Brain microvascular endothelial cell (primary cell): Measurements from ENCODE around the gene ITGB3.

Experiments used
- DNase-seq: peaks from one replicate; pipeline ENCODE4 v3.0.0-alpha.2; 2020
- H3K27ac ChIP-seq: fragments of 250-450 bp; sonication (Bioruptor Pico); 2 replicates; pipeline ENCODE4 v1.5.1; 2020; ENCODE audit warnings: mild to moderate bottlenecking, moderate library complexity
- H3K27me3 ChIP-seq: fragments of 250-450 bp; sonication (Bioruptor Pico); replicated peaks from 2 replicates; pipeline ENCODE4 v1.5.1; 2020; ENCODE audit warnings: mild to moderate bottlenecking
- H3K36me3 ChIP-seq: fragments of 250-450 bp; sonication (Bioruptor Pico); replicated peaks from 2 replicates; pipeline ENCODE4 v1.5.1; 2020; ENCODE audit warnings: mild to moderate bottlenecking
- H3K4me3 ChIP-seq: 2 replicates; pipeline ENCODE4 v1.5.1; 2011; ENCODE audit warnings: low read depth, mild to moderate bottlenecking, control low read depth, low read length, moderate library complexity
- CTCF ChIP-seq: IDR thresholded peaks from 2 replicates; pipeline ENCODE4 v1.5.1; 2011; ENCODE audit warnings: low read depth, mild to moderate bottlenecking, moderate library complexity, low read length, control low read depth, inconsistent platforms; ENCODE audit errors: missing control alignments
- in situ Hi-C: cut with HindIII; loops from 2 replicates; pipeline ENCODE4 v1.10.0; 2017; ENCODE audit warnings: low sequenced_read_pairs, low pct_ligation_motif_present

The ITGB3 gene

GRCh38 chr17:47231334-47231733 is 22.3 kb upstream of the ITGB3 start:
- Histone ChIP-seq H3K36me3 (no peaks in the 10 kb centered on the region), H3K4me3 (no peak overlapping the region), H3K27me3 (no peaks in the 10 kb centered on the region), H3K27ac (no peak overlapping the region)
- DNase-seq, result no peak
- in situ Hi-C loops, result no loop called here
- TF ChIP-seq CTCF, result no peak

- in situ Hi-C loops, result no loop called here
- Histone ChIP-seq H3K4me3 (no peak overlapping the region), H3K27me3 (no peaks in the 10 kb centered on the region), H3K36me3 (no peaks in the 10 kb centered on the region), H3K27ac (no peak overlapping the region)
- no peak for DNase-seq
- no peak for TF ChIP-seq CTCF
Observed at GRCh38 chr17:47231866-47232265, 21.8 kb upstream of the ITGB3 start.

GRCh38 chr17:47232465-47232864 is 21.2 kb upstream of the ITGB3 start:
- DNase-seq, result no peak
- no peak overlapping the region for H3K27ac ChIP-seq
- no peak overlapping the region for H3K4me3 ChIP-seq
- in situ Hi-C loops, result no loop called here
- H3K27me3 ChIP-seq, result no peaks in the 10 kb centered on the region
- TF ChIP-seq CTCF, result no peak
- H3K36me3 ChIP-seq, result no peaks in the 10 kb centered on the region

- no peak for TF ChIP-seq CTCF
- H3K4me3 ChIP-seq, result no peak overlapping the region
- DNase-seq, result no peak
- no peak overlapping the region for H3K27ac ChIP-seq
- in situ Hi-C loops, result no loop called here
- no peaks in the 10 kb centered on the region for H3K36me3 ChIP-seq
- no peaks in the 10 kb centered on the region for H3K27me3 ChIP-seq
Observed at GRCh38 chr17:47235506-47235905, 18.1 kb upstream of the ITGB3 start.

GRCh38 chr17:47235923-47236322 is 17.7 kb upstream of the ITGB3 start:
- TF ChIP-seq CTCF, result no peak
- Histone ChIP-seq H3K36me3 (no peaks in the 10 kb centered on the region), H3K4me3 (no peak overlapping the region), H3K27ac (no peak overlapping the region), H3K27me3 (no peaks in the 10 kb centered on the region)
- DNase-seq, result no peak
- in situ Hi-C loops, result no loop called here

- no peak for TF ChIP-seq CTCF
- H3K27me3 ChIP-seq, result no peaks in the 10 kb centered on the region
- in situ Hi-C loops, result no loop called here
- H3K36me3 ChIP-seq, result no peaks in the 10 kb centered on the region
- no peak overlapping the region for H3K4me3 ChIP-seq
- H3K27ac ChIP-seq, result no peak overlapping the region
- DNase-seq, result no peak
Observed at GRCh38 chr17:47237841-47238240, 15.8 kb upstream of the ITGB3 start.
